Epithelial cell of proximal tubule (primary cell): ENCODE results near the gene CCDC121. TPM values are rescaled to one million over a fixed set of nuclear protein-coding genes. Genes with fewer than 3 reads are reported as not detected.

Source experiments
- DNase-seq: peaks from one replicate; pipeline ENCODE4 v3.0.0-alpha.2; 2011; ENCODE audit warnings: low read depth
- H3K4me3 ChIP-seq: 2 replicates; pipeline ENCODE4 v1.5.1; 2011; ENCODE audit warnings: low read depth, mild to moderate bottlenecking, low read length
- CTCF ChIP-seq: conservative IDR thresholded peaks from 2 replicates; pipeline ENCODE4 v1.5.1; 2012; ENCODE audit warnings: low read depth, mild to moderate bottlenecking, low read length
- total RNA-seq: library from RNA; depleted of rRNA; stranded (reverse); fragments of >200 nt; gene quantifications from 2 replicates; pipeline ENCODE4 v1.2.3, GENCODE V29; 2015

The CCDC121 gene
- total RNA-seq, 1 donor from 2014 or later: 0.12 TPM

DNA sequence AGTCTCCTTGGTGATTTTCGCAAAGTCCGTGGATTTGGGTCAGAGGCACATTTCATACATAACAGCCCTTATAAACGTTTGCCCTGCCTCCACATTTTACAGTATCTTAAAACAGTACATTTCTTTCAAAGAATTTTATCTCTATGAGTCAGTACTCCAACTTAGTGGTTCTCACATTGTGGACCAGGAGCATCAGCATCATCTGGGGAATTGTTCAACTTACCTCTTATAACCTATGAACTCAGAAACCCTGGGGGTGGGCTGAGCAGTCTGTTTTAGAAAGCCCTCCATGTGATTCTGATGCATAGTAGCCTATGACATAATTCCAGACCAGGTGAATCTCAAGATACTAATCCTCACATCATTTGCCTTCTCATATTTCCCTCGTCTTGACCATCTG is 22.2 kb upstream of the CCDC121 start:
- no peak for DNase-seq
- no peak overlapping the region for H3K4me3 ChIP-seq
- TF ChIP-seq CTCF: no peak

- H3K4me3 ChIP-seq: no peak overlapping the region
- no peak for TF ChIP-seq CTCF
- DNase-seq: no peak
Observed at GRCh38 chr2:27647737-27648136, 18.9 kb upstream of the CCDC121 start.

DNA sequence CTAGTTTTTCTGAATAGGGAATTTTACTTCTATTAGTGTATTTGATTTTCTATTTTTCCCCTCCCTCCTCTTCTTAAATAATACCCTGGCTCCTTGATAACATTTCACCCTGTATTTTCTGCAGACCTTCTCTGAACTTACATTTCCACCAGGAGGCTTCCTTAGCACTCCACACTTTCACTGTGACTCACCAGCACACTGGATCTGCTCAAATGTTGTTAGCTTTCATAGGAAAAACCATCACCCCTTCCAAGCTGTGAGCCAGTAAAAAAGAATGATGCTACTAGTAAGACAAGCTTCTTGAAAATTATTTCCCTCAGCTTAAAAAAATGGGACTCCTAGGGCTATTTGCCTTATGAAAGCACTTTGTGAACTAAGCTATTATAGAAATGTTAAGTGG is 18.5 kb upstream of the CCDC121 start:
- H3K4me3 ChIP-seq: no peak overlapping the region
- TF ChIP-seq CTCF: no peak
- no peak for DNase-seq

DNA sequence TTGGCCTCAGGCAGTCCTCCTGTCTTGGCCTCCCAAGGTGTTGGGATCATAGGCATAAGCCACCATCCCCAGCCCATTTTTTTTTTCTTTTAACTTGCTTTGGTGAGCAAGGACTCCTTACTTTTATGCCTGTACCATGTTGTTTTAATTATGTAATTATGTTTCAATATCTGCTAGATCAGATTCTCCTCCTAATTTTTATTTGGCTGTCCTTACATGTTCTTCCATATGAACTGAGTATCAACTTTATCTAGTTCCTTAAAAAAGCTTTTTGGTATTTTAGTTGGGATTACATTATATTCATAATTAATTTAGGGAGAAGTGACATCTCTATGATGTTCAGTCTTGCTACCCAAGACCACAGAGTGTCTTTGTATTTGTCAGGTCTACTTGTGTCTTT is 16.4 kb upstream of the CCDC121 start:
- no peak for TF ChIP-seq CTCF
- DNase-seq: no peak
- no peak overlapping the region for H3K4me3 ChIP-seq

- no peak for TF ChIP-seq CTCF
- DNase-seq: no peak
- H3K4me3 ChIP-seq: no peak overlapping the region
Observed at GRCh38 chr2:27640722-27641245, 12.0 kb upstream of the CCDC121 start.

GRCh38 chr2:27638709-27639108 is 9.9 kb upstream of the CCDC121 start:
- no peak for TF ChIP-seq CTCF
- no peak overlapping the region for H3K4me3 ChIP-seq
- DNase-seq: no peak

DNA sequence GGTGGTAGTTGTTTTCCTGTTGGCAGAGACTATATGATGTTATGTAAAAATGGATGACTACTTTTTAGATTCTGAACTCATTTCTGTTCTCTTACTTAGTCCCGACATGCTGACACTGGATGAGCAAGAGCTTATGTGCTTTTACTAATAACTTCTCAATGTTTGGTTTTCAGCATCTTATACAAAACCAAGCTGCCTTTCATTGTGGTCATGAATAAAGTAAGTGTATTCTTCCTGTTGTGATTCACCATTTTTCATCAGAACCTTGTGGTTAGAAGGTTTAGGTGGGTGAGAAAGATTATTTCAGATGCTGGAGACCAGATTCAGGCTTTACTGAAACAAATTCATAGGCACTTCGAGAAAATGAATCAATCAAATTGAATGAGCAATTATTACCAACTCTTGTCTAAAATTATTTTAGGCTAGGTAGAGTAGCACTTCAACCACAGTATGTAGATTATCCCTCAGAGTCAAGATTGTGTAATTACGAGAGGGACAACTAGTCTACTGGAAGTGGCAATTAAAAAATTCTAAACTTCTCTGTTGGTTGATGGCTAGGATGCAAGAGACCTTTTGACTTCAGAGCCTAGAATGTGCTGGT is 9.3 kb upstream of the CCDC121 start:
- no peak for DNase-seq
- H3K4me3 ChIP-seq: no peak overlapping the region

More for the DNA sequence above, 9.3 kb upstream of the CCDC121 start:
- TF ChIP-seq CTCF: no peak
